Measurements from ENCODE around the gene NHEJ1. TPM values are rescaled to one million over a fixed set of nuclear protein-coding genes. Genes with fewer than 3 reads are reported as not detected.

NHEJ1 gene
- total and polyA plus RNA-seq, 4 donors: 6.1 to 13.5 (median 9.9) TPM

DNA sequence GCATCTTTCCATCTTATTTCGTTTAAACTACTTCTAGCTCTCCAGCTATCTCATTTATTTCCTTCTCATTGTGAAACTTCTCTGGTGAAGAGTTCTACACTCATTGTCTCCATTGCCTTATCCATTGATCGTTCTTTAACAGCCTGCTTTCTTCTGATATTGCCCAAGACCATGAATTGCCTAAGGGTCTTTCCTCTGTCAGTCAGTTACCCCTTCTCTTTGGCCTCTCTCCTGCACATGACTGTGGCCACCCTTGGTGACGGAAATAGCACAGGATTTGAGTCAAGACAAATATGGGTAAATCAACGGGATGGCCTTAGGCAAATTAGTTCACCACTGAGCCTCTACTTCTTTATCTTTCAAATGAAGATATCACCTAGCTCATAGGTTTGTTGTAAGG, 26.6 kb downstream of the NHEJ1 start:
- Histone ChIP-seq H3K4me3 (ENCODE audit: low read depth in 1 of 3, low read length in 3 of 3) (no peak overlapping the region), H3K9ac (ENCODE audit: low read depth in 1 of 2, low read length in 2 of 2) (no peak overlapping the region), H3K27me3 (ENCODE audit: control insufficient read depth in 4 of 4, insufficient read depth in 4 of 4, low read length in 3 of 4) (no peaks in the 10 kb centered on the region), H3K36me3 (ENCODE audit: control insufficient read depth in 4 of 4, insufficient read depth in 3 of 4, low read depth in 1 of 4, low read length in 3 of 4) (no peaks in the 10 kb centered on the region), H3K9me3 (ENCODE audit: control insufficient read depth in 4 of 4, low read length in 3 of 4) (no peaks in the 10 kb centered on the region), H3K4me1 (ENCODE audit: control insufficient read depth in 4 of 4, insufficient read depth in 4 of 4, low read length in 3 of 4) (peaks cover 4 to 13% (median 7%) of the 10 kb centered on the region in 4 donors), H3K27ac (ENCODE audit: low read depth in 1 of 2, low read length in 2 of 2) (no peak overlapping the region)
- TF ChIP-seq, protein P1, sequence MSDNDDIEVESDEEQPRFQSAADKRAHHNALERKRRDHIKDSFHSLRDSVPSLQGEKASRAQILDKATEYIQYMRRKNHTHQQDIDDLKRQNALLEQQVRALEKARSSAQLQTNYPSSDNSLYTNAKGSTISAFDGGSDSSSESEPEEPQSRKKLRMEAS (IDR thresholded peaks at IDR 0.05): no peak
- TF ChIP-seq SP1 (IDR thresholded peaks at IDR 0.05) (no peak), HNF4G (IDR thresholded peaks at IDR 0.05) (no peak), NR2F2 (IDR thresholded peaks at IDR 0.05) (no peak), HNF4A (conservative IDR thresholded peaks at IDR 0.05) (no peak), RXRA (IDR thresholded peaks at IDR 0.05) (no peak), FOXA2 (IDR thresholded peaks at IDR 0.05) (no peak), JUND (IDR thresholded peaks at IDR 0.05) (no peak), FOXA1 (IDR thresholded peaks at IDR 0.05) (no peak), EGR1 (IDR thresholded peaks at IDR 0.05; ENCODE audit: low read depth in 2 of 2) (no peak)
- TF ChIP-seq, protein P2, sequence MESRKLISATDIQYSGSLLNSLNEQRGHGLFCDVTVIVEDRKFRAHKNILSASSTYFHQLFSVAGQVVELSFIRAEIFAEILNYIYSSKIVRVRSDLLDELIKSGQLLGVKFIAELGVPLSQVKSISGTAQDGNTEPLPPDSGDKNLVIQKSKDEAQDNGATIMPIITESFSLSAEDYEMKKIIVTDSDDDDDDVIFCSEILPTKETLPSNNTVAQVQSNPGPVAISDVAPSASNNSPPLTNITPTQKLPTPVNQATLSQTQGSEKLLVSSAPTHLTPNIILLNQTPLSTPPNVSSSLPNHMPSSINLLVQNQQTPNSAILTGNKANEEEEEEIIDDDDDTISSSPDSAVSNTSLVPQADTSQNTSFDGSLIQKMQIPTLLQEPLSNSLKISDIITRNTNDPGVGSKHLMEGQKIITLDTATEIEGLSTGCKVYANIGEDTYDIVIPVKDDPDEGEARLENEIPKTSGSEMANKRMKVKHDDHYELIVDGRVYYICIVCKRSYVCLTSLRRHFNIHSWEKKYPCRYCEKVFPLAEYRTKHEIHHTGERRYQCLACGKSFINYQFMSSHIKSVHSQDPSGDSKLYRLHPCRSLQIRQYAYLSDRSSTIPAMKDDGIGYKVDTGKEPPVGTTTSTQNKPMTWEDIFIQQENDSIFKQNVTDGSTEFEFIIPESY (IDR thresholded peaks at IDR 0.05): no peak
- TF ChIP-seq, protein P3, sequence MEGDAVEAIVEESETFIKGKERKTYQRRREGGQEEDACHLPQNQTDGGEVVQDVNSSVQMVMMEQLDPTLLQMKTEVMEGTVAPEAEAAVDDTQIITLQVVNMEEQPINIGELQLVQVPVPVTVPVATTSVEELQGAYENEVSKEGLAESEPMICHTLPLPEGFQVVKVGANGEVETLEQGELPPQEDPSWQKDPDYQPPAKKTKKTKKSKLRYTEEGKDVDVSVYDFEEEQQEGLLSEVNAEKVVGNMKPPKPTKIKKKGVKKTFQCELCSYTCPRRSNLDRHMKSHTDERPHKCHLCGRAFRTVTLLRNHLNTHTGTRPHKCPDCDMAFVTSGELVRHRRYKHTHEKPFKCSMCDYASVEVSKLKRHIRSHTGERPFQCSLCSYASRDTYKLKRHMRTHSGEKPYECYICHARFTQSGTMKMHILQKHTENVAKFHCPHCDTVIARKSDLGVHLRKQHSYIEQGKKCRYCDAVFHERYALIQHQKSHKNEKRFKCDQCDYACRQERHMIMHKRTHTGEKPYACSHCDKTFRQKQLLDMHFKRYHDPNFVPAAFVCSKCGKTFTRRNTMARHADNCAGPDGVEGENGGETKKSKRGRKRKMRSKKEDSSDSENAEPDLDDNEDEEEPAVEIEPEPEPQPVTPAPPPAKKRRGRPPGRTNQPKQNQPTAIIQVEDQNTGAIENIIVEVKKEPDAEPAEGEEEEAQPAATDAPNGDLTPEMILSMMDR (IDR thresholded peaks at IDR 0.05; ENCODE audit: low read depth, low read length, missing input control): no peak
- TF ChIP-seq, protein P4, sequence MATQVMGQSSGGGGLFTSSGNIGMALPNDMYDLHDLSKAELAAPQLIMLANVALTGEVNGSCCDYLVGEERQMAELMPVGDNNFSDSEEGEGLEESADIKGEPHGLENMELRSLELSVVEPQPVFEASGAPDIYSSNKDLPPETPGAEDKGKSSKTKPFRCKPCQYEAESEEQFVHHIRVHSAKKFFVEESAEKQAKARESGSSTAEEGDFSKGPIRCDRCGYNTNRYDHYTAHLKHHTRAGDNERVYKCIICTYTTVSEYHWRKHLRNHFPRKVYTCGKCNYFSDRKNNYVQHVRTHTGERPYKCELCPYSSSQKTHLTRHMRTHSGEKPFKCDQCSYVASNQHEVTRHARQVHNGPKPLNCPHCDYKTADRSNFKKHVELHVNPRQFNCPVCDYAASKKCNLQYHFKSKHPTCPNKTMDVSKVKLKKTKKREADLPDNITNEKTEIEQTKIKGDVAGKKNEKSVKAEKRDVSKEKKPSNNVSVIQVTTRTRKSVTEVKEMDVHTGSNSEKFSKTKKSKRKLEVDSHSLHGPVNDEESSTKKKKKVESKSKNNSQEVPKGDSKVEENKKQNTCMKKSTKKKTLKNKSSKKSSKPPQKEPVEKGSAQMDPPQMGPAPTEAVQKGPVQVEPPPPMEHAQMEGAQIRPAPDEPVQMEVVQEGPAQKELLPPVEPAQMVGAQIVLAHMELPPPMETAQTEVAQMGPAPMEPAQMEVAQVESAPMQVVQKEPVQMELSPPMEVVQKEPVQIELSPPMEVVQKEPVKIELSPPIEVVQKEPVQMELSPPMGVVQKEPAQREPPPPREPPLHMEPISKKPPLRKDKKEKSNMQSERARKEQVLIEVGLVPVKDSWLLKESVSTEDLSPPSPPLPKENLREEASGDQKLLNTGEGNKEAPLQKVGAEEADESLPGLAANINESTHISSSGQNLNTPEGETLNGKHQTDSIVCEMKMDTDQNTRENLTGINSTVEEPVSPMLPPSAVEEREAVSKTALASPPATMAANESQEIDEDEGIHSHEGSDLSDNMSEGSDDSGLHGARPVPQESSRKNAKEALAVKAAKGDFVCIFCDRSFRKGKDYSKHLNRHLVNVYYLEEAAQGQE (IDR thresholded peaks at IDR 0.05): no peak
- TF ChIP-seq, protein P5, sequence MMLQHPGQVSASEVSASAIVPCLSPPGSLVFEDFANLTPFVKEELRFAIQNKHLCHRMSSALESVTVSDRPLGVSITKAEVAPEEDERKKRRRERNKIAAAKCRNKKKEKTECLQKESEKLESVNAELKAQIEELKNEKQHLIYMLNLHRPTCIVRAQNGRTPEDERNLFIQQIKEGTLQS (IDR thresholded peaks at IDR 0.05): no peak
- WGBS: 89% methylated on average over 4 of the region's 4 CpGs
- DNase-seq (ENCODE audit: low spot score): no peak

DNA sequence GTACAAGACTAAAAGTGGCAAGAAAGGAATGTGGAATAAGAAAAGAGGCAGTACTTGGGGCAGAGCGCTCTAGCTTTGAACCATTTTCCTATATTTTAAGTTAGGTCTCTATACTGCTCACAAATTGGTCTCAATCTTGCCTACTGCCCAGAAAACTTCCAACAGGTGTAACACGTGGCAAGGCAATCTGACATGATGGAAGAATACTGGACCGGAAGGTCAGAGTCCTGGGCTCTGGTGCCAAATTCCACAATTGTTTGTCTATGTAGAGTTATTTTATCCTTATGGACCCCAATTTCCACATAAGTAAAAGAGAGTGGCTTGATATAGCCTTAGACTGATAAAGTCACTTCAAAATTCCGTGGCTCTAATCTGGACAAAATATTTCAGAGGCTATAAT, 28.9 kb downstream of the NHEJ1 start:
- no peaks in the 10 kb centered on the region for H3K36me3 ChIP-seq (ENCODE audit: control insufficient read depth in 4 of 4, insufficient read depth in 3 of 4, low read depth in 1 of 4, low read length in 3 of 4)
- H3K4me3 ChIP-seq (ENCODE audit: low read depth in 1 of 3, low read length in 3 of 3): no peak overlapping the region
- H3K9ac ChIP-seq (ENCODE audit: low read depth in 1 of 2, low read length in 2 of 2): no peak overlapping the region
- no peak overlapping the region for H3K27ac ChIP-seq (ENCODE audit: low read depth in 1 of 2, low read length in 2 of 2)
- peaks cover 13 to 25% (median 14%) of the 10 kb centered on the region in 4 donors for H3K4me1 ChIP-seq (ENCODE audit: control insufficient read depth in 4 of 4, insufficient read depth in 4 of 4, low read length in 3 of 4)
- no peak for DNase-seq (ENCODE audit: low spot score)
- H3K9me3 ChIP-seq (ENCODE audit: control insufficient read depth in 4 of 4, low read length in 3 of 4): no peaks in the 10 kb centered on the region
- H3K27me3 ChIP-seq (ENCODE audit: control insufficient read depth in 4 of 4, insufficient read depth in 4 of 4, low read length in 3 of 4): no peaks in the 10 kb centered on the region
- WGBS: 67% methylated on average over 4 of the region's 4 CpGs
- TF ChIP-seq HNF4A (conservative IDR thresholded peaks at IDR 0.05): peak; percentile 94 to 99
- TF ChIP-seq FOXA2 (IDR thresholded peaks at IDR 0.05): no peak
- TF ChIP-seq RAD21 (IDR thresholded peaks at IDR 0.05): peak in 1 of 2 donors; percentile 9
- TF ChIP-seq JUND (IDR thresholded peaks at IDR 0.05): peak in 1 of 2 donors; percentile 28
- no peak for TF ChIP-seq GABPA (IDR thresholded peaks at IDR 0.05 in 1 of 2, conservative IDR thresholded peaks at IDR 0.05 in 1 of 2)
- TF ChIP-seq FOXA1 (IDR thresholded peaks at IDR 0.05): no peak
- TF ChIP-seq, protein P2 (IDR thresholded peaks at IDR 0.05): no peak
- no peak for TF ChIP-seq NR2F2 (IDR thresholded peaks at IDR 0.05)
- TF ChIP-seq EGR1 (IDR thresholded peaks at IDR 0.05; ENCODE audit: low read depth in 2 of 2): no peak
- TF ChIP-seq RXRA (IDR thresholded peaks at IDR 0.05): peak; percentile 35 to 48
- TF ChIP-seq, protein P1 (IDR thresholded peaks at IDR 0.05): peak; percentile 43
- peak; percentile 21 for TF ChIP-seq YY1 (IDR thresholded peaks at IDR 0.05)
- TF ChIP-seq SP1 (IDR thresholded peaks at IDR 0.05): peak; percentile 63
- TF ChIP-seq, protein P5 (IDR thresholded peaks at IDR 0.05): no peak
- TF ChIP-seq HNF4G (IDR thresholded peaks at IDR 0.05): peak; percentile 86
